Caco-2 (cell line): ENCODE results near the gene SPATA19. TPM values are rescaled to one million over a fixed set of nuclear protein-coding genes. Genes with fewer than 3 reads are reported as not detected.

Source experiments
- BruUV-seq: library from RNA; stranded (reverse); fragments of 400-500 nt; replicated peaks from 2 replicates; lab custom pipeline; 2021; lab: Mats Ljungman, UMichigan
- CTCF ChIA-PET: fragments of 300-600 bp; sonication (Branson Sonifier 250); formaldehyde crosslinking; loops from one replicate; lab custom pipeline; 2022; ENCODE audit warnings: antibody characterized with exemption; lab: Charles Lee
- POLR2A ChIA-PET: fragments of 300-600 bp; sonication (Branson Sonifier 250); formaldehyde crosslinking; loops from one replicate; lab custom pipeline; 2022; ENCODE audit warnings: antibody characterized with exemption; lab: Charles Lee
- DNase-seq, 2 experiments: peaks; one replicate each; pipeline versions ENCODE4 v3.0.0 to v3.0.0-alpha.2; 2020 to 2022
- H3K27me3 ChIP-seq: replicated peaks from 2 replicates; pipeline ENCODE4 v1.6.0; 2011; ENCODE audit warnings: low read length; ENCODE audit not compliant: control insufficient read depth, insufficient read depth
- H3K36me3 ChIP-seq: 2 replicates; pipeline ENCODE4 v1.5.1; 2011; ENCODE audit warnings: low read length; ENCODE audit not compliant: control insufficient read depth, insufficient read depth
- H3K4me1 ChIP-seq: fragments of 250-450 bp; sonication (Bioruptor Pico); 2 replicates; pipeline ENCODE4 v1.5.1; 2020; ENCODE audit warnings: mild to moderate bottlenecking
- H3K4me3 ChIP-seq: 2 replicates; pipeline ENCODE4 v1.5.1; 2011; ENCODE audit warnings: low read depth, mild to moderate bottlenecking, control low read depth, low read length
- H3K9me3 ChIP-seq: fragments of 250-450 bp; sonication (Bioruptor Pico); 2 replicates; pipeline ENCODE4 v1.5.1; 2020; ENCODE audit warnings: mild to moderate bottlenecking, moderate library complexity
- H3K27ac Mint-ChIP-seq: one replicate; pipeline ENCODE4 v1.8.0; 2022; ENCODE audit warnings: mixed read lengths; ENCODE audit not compliant: unreplicated experiment
- H3K27me3 Mint-ChIP-seq: one replicate; pipeline ENCODE4 v1.8.0; 2022; ENCODE audit warnings: mixed read lengths; ENCODE audit not compliant: insufficient read depth, unreplicated experiment
- H3K36me3 Mint-ChIP-seq: one replicate; pipeline ENCODE4 v1.8.0; 2022; ENCODE audit warnings: mild to moderate bottlenecking, mixed read lengths; ENCODE audit not compliant: insufficient read depth, unreplicated experiment
- H3K4me1 Mint-ChIP-seq: one replicate; pipeline ENCODE4 v1.8.0; 2022; ENCODE audit warnings: low read depth, mixed read lengths; ENCODE audit not compliant: unreplicated experiment
- H3K4me3 Mint-ChIP-seq: one replicate; pipeline ENCODE4 v1.8.0; 2022; ENCODE audit warnings: mild to moderate bottlenecking, moderate library complexity, mixed read lengths; ENCODE audit not compliant: unreplicated experiment
- H3K9me3 Mint-ChIP-seq: one replicate; pipeline ENCODE4 v1.8.0; 2022; ENCODE audit warnings: mixed read lengths; ENCODE audit not compliant: unreplicated experiment
- intact Hi-C: fragments of 100-400 bp; cut with micrococcal nuclease; formaldehyde crosslinking; loops from one replicate; pipeline ENCODE4 v1.10.0; 2022; ENCODE audit not compliant: unreplicated experiment
- total RNA-seq: library from RNA; stranded (reverse); gene quantifications from 2 replicates; pipeline ENCODE4 v1.2.3, GENCODE V29; 2022
- TF ChIP-seq, protein P1 (sequence below), 2 experiments: fragments of 200-600 bp in 1 of 2; IDR thresholded peaks; 1 replicate in 1 of 2; 2 replicates in 1 of 2; pipeline versions ENCODE4 v1.5.1 to v1.8.0; 2011 to 2022; ENCODE audit warnings: antibody characterized with exemption in 1 of 2, control low read depth in 1 of 2, inconsistent platforms in 1 of 2, low read depth in 1 of 2, low read length in 1 of 2, mild to moderate bottlenecking in 1 of 2, moderate library complexity in 1 of 2; ENCODE audit not compliant: insufficient read depth in 1 of 2, severe bottlenecking in 1 of 2, unreplicated experiment in 1 of 2

SPATA19 gene
- total RNA-seq, 1 experiment from 2014 or later, result not detected

DNA sequence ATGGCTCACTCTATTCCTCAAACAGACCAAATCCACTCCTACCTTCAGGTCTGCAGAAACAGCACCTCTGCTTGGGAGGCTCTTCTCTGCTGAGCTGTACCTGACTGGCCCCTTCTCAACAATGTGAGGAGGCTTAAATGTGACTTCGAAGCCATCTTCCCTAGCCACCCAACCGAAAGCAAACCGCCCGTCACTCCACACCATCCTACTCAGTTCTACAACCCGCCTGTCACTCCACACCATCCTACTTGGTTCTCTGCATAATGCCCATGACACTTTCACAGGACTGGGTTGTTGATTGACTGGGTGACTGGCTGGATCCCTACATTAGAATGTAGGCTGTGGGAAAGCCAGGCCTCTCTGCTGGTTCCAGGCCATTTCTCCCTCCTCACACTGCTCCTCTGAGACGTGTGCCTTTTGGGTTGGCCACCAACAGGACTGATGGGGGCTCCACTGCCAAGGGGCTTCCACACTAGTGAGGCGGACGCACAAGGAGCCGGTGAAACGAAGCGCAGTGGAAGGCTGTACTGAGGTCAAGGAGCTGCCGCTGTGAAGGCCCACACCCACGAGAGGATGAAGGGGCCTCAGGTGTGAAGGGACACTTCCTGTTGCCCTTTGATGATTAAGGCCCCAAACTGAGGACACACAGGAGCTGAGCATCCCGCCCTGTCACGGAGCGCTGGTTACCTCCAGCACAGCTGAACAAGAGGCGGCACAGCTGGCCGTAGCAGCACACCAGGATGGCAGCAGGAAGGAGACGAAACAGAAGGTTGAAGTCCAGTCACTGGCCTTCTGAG, 47.5 kb upstream of the SPATA19 start:
- no peak overlapping the region for H3K4me3 Mint-ChIP-seq
- ChIA-PET CTCF (no interaction called here), POLR2A (no interaction called here)
- DNase-seq, result peak in 1 of 2 experiments; percentile 34
- H3K4me3 ChIP-seq, result no peak overlapping the region
- H3K36me3 ChIP-seq, result no peaks in the 10 kb centered on the region
- intact Hi-C loops, result no loop called here
- no peaks in the 10 kb centered on the region for H3K36me3 Mint-ChIP-seq
- H3K27ac Mint-ChIP-seq, result no peak overlapping the region
- no peaks in the 10 kb centered on the region for H3K9me3 ChIP-seq
- no peaks in the 10 kb centered on the region for H3K27me3 ChIP-seq
- TF ChIP-seq, protein P1, sequence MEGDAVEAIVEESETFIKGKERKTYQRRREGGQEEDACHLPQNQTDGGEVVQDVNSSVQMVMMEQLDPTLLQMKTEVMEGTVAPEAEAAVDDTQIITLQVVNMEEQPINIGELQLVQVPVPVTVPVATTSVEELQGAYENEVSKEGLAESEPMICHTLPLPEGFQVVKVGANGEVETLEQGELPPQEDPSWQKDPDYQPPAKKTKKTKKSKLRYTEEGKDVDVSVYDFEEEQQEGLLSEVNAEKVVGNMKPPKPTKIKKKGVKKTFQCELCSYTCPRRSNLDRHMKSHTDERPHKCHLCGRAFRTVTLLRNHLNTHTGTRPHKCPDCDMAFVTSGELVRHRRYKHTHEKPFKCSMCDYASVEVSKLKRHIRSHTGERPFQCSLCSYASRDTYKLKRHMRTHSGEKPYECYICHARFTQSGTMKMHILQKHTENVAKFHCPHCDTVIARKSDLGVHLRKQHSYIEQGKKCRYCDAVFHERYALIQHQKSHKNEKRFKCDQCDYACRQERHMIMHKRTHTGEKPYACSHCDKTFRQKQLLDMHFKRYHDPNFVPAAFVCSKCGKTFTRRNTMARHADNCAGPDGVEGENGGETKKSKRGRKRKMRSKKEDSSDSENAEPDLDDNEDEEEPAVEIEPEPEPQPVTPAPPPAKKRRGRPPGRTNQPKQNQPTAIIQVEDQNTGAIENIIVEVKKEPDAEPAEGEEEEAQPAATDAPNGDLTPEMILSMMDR (IDR thresholded peaks at IDR 0.05; ENCODE audit: insufficient read depth in 1 of 2, low read depth in 1 of 2, low read length in 1 of 2, severe bottlenecking in 1 of 2, unreplicated experiment in 1 of 2), result no peak
- no peaks in the 10 kb centered on the region for H3K4me1 Mint-ChIP-seq
- H3K27me3 Mint-ChIP-seq, result peaks cover 19% of the 10 kb centered on the region
- no TSS peak for BruUV-seq
- H3K9me3 Mint-ChIP-seq, result no peaks in the 10 kb centered on the region
- 0 out of 2 replicates have a peak, but pooled peaks cover 3% of the 10 kb centered on the region for H3K4me1 ChIP-seq

DNA sequence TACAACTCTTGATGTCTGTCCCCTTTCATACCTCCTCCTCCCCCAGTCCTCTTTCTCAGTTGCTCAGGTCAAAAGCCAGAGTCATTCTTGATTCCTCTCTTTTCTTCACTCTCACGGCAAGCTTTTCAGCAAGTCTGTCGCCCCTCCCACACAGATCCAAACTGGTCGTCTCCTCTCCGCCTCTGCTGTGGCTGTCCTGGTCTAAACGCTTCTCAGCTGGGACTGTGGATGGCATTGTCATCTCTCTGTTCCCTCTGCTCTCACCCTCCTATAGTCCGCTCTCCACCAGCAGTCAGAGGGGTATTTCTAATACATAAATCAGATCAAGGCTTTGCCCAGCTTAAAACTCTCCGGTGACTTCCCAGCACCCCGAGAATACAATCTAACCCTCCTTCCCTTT, 46.8 kb upstream of the SPATA19 start:
- H3K4me1 Mint-ChIP-seq, result no peaks in the 10 kb centered on the region
- Histone ChIP-seq H3K4me3 (no peak overlapping the region), H3K27me3 (no peaks in the 10 kb centered on the region), H3K9me3 (no peaks in the 10 kb centered on the region), H3K4me1 (0 out of 2 replicates have a peak, but pooled peaks cover 3% of the 10 kb centered on the region), H3K36me3 (no peaks in the 10 kb centered on the region)
- no TSS peak for BruUV-seq
- DNase-seq, result no peak
- H3K4me3 Mint-ChIP-seq, result no peak overlapping the region
- no peaks in the 10 kb centered on the region for H3K9me3 Mint-ChIP-seq
- TF ChIP-seq, protein P1 (IDR thresholded peaks at IDR 0.05; ENCODE audit: insufficient read depth in 1 of 2, low read depth in 1 of 2, low read length in 1 of 2, severe bottlenecking in 1 of 2, unreplicated experiment in 1 of 2), result no peak
- peaks cover 20% of the 10 kb centered on the region for H3K27me3 Mint-ChIP-seq
- CTCF ChIA-PET, result no interaction called here
- intact Hi-C loops, result no loop called here
- no peak overlapping the region for H3K27ac Mint-ChIP-seq
- H3K36me3 Mint-ChIP-seq, result no peaks in the 10 kb centered on the region
- POLR2A ChIA-PET, result no interaction called here

DNA sequence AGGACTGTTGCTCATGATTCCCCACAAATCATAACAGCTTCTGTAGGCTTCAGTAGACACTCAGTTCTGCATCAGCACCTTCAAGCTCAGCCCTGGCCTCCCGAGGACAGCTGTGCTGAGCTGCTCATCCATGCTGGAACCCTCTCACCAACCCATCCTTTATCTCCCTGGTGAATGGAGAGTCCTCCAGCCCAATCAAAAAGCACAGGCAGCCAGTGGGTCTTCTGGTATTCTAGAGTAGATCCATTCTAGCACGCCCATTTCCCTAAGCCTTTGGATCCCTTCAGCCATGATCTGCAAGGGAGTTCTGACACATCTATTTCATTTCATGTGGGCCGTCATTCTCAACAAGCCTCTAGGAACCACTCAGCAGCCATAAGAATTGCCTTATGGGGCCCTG, 44.6 kb upstream of the SPATA19 start:
- Mint-ChIP-seq H3K4me3 (no peak overlapping the region), H3K9me3 (no peaks in the 10 kb centered on the region), H3K36me3 (no peaks in the 10 kb centered on the region), H3K27ac (no peak overlapping the region), H3K27me3 (peaks cover 21% of the 10 kb centered on the region), H3K4me1 (no peaks in the 10 kb centered on the region)
- POLR2A ChIA-PET, result no interaction called here
- Histone ChIP-seq H3K27me3 (no peaks in the 10 kb centered on the region), H3K4me1 (0 out of 2 replicates have a peak, but pooled peaks cover 3% of the 10 kb centered on the region), H3K4me3 (no peak overlapping the region), H3K36me3 (no peaks in the 10 kb centered on the region), H3K9me3 (no peaks in the 10 kb centered on the region)
- DNase-seq, result no peak
- no TSS peak for BruUV-seq
- intact Hi-C loops, result no loop called here
- CTCF ChIA-PET, result no interaction called here
- TF ChIP-seq, protein P1 (IDR thresholded peaks at IDR 0.05; ENCODE audit: insufficient read depth in 1 of 2, low read depth in 1 of 2, low read length in 1 of 2, severe bottlenecking in 1 of 2, unreplicated experiment in 1 of 2), result no peak
